Mucosa of rectum (tissue), 2 donors: Measurements from ENCODE around the gene SEMA3F.

Source experiments
- H3K27ac ChIP-seq, 2 donors: one replicate each; pipeline ENCODE4 v1.7.0; 2013; ENCODE audit warnings: inconsistent platforms in 2 of 2, low read depth in 2 of 2, low read length in 2 of 2
- H3K27me3 ChIP-seq, 2 donors: one replicate each; pipeline ENCODE4 v1.7.0; 2013; ENCODE audit warnings: low read length in 2 of 2; ENCODE audit not compliant: control insufficient read depth in 2 of 2, insufficient read depth in 2 of 2
- H3K36me3 ChIP-seq, 2 donors: one replicate each; pipeline ENCODE4 v1.7.0; 2013; ENCODE audit warnings: low read length in 2 of 2; ENCODE audit not compliant: control insufficient read depth in 2 of 2, insufficient read depth in 2 of 2
- H3K4me1 ChIP-seq, 2 donors: one replicate each; pipeline ENCODE4 v1.7.0; 2013; ENCODE audit warnings: low read length in 2 of 2, mild to moderate bottlenecking in 1 of 2; ENCODE audit not compliant: control insufficient read depth in 2 of 2, insufficient read depth in 2 of 2
- H3K4me3 ChIP-seq, 2 donors: one replicate each; pipeline ENCODE4 v1.7.0; 2013; ENCODE audit warnings: low read length in 2 of 2
- H3K9ac ChIP-seq, 2 donors: one replicate each; pipeline ENCODE4 v1.7.0; 2013; ENCODE audit warnings: low read length in 2 of 2, low read depth in 1 of 2, mild to moderate bottlenecking in 1 of 2
- H3K9me3 ChIP-seq, 2 donors: one replicate each; pipeline ENCODE4 v1.7.0; 2013; ENCODE audit warnings: low read length in 2 of 2; ENCODE audit not compliant: control insufficient read depth in 2 of 2
- donor health status: healthy.
- donor health status: Normal muscosa, but diverticular disease.

Gene SEMA3F

GRCh38 chr3:50122661-50123391 is 32.3 kb upstream of the SEMA3F start:
- H3K27ac ChIP-seq, result no peak overlapping the region
- H3K36me3 ChIP-seq, result peaks cover 18 to 23% of the 10 kb centered on the region in 2 donors
- H3K9ac ChIP-seq, result no peak overlapping the region
- H3K4me3 ChIP-seq, result no peak overlapping the region
- no peaks in the 10 kb centered on the region for H3K27me3 ChIP-seq
- no peaks in the 10 kb centered on the region for H3K9me3 ChIP-seq
- peaks cover 13 to 18% of the 10 kb centered on the region in 2 donors for H3K4me1 ChIP-seq

- Histone ChIP-seq H3K27me3 (no peaks in the 10 kb centered on the region), H3K9me3 (no peaks in the 10 kb centered on the region), H3K27ac (no peak overlapping the region), H3K4me3 (no peak overlapping the region), H3K4me1 (peaks cover 13 to 18% of the 10 kb centered on the region in 2 donors), H3K36me3 (peaks cover 11 to 16% of the 10 kb centered on the region in 2 donors), H3K9ac (no peak overlapping the region)
Observed at GRCh38 chr3:50123394-50124051, 31.6 kb upstream of the SEMA3F start.

GRCh38 chr3:50124052-50124799 is 30.9 kb upstream of the SEMA3F start:
- no peak overlapping the region for H3K9ac ChIP-seq
- H3K27me3 ChIP-seq, result no peaks in the 10 kb centered on the region
- no peak overlapping the region for H3K27ac ChIP-seq

GRCh38 chr3:50124800-50125178 is 30.3 kb upstream of the SEMA3F start:
- Histone ChIP-seq H3K4me3 (no peak overlapping the region), H3K4me1 (peaks cover 13 to 18% of the 10 kb centered on the region in 2 donors), H3K27ac (no peak overlapping the region), H3K36me3 (peaks cover 5 to 10% of the 10 kb centered on the region in 2 donors), H3K27me3 (no peaks in the 10 kb centered on the region), H3K9ac (no peak overlapping the region), H3K9me3 (no peaks in the 10 kb centered on the region)

More at GRCh38 chr3:50124052-50124799, 30.9 kb upstream of the SEMA3F start:
- H3K4me3 ChIP-seq, result no peak overlapping the region
- peaks cover 13 to 18% of the 10 kb centered on the region in 2 donors for H3K4me1 ChIP-seq
- H3K36me3 ChIP-seq, result peaks cover 8 to 11% of the 10 kb centered on the region in 2 donors
- H3K9me3 ChIP-seq, result no peaks in the 10 kb centered on the region

- peaks cover 13 to 18% of the 10 kb centered on the region in 2 donors for H3K4me1 ChIP-seq
- peaks cover 0 to 2% of the 10 kb centered on the region in 2 donors for H3K36me3 ChIP-seq
- H3K9ac ChIP-seq, result no peak overlapping the region
- no peak overlapping the region for H3K27ac ChIP-seq
- H3K27me3 ChIP-seq, result no peaks in the 10 kb centered on the region
- H3K9me3 ChIP-seq, result no peaks in the 10 kb centered on the region
- H3K4me3 ChIP-seq, result no peak overlapping the region
Observed at GRCh38 chr3:50125541-50126286, 29.4 kb upstream of the SEMA3F start.

GRCh38 chr3:50126287-50127211 is 28.6 kb upstream of the SEMA3F start:
- Histone ChIP-seq H3K9me3 (no peaks in the 10 kb centered on the region), H3K4me1 (peaks cover 13 to 18% of the 10 kb centered on the region in 2 donors), H3K27ac (no peak overlapping the region), H3K4me3 (no peak overlapping the region), H3K9ac (no peak overlapping the region), H3K36me3 (no peaks in the 10 kb centered on the region), H3K27me3 (no peaks in the 10 kb centered on the region)

- Histone ChIP-seq H3K9ac (no peak overlapping the region), H3K4me3 (no peak overlapping the region), H3K27ac (no peak overlapping the region), H3K4me1 (peaks cover 6 to 12% of the 10 kb centered on the region in 2 donors), H3K27me3 (no peaks in the 10 kb centered on the region), H3K36me3 (no peaks in the 10 kb centered on the region), H3K9me3 (no peaks in the 10 kb centered on the region)
Observed at GRCh38 chr3:50127251-50127691, 27.9 kb upstream of the SEMA3F start.

GRCh38 chr3:50128001-50128400 is 27.1 kb upstream of the SEMA3F start:
- peaks cover 4 to 9% of the 10 kb centered on the region in 2 donors for H3K4me1 ChIP-seq
- no peaks in the 10 kb centered on the region for H3K27me3 ChIP-seq
- no peak overlapping the region for H3K9ac ChIP-seq
- no peaks in the 10 kb centered on the region for H3K36me3 ChIP-seq
- H3K4me3 ChIP-seq, result no peak overlapping the region
- H3K9me3 ChIP-seq, result no peaks in the 10 kb centered on the region
- H3K27ac ChIP-seq, result no peak overlapping the region

GRCh38 chr3:50130436-50130835 is 24.7 kb upstream of the SEMA3F start:
- no peak overlapping the region for H3K9ac ChIP-seq
- peaks cover 0 to 4% of the 10 kb centered on the region in 2 donors for H3K4me1 ChIP-seq
- H3K4me3 ChIP-seq, result no peak overlapping the region
- H3K9me3 ChIP-seq, result no peaks in the 10 kb centered on the region
- H3K36me3 ChIP-seq, result no peaks in the 10 kb centered on the region
- H3K27ac ChIP-seq, result no peak overlapping the region
- no peaks in the 10 kb centered on the region for H3K27me3 ChIP-seq
